Measurements from ENCODE around the gene POLD3. TPM values are rescaled to one million over a fixed set of nuclear protein-coding genes. Genes with fewer than 3 reads are reported as not detected.
"Not testable (repeated sequence)": the region's sequence is repeated elsewhere in the genome, so short reads cannot be mapped to it uniquely, and the experiment has no call there.

Gene POLD3
- total RNA-seq, 2 donors from 2014 or later: 9.3 to 13.8 TPM

DNA sequence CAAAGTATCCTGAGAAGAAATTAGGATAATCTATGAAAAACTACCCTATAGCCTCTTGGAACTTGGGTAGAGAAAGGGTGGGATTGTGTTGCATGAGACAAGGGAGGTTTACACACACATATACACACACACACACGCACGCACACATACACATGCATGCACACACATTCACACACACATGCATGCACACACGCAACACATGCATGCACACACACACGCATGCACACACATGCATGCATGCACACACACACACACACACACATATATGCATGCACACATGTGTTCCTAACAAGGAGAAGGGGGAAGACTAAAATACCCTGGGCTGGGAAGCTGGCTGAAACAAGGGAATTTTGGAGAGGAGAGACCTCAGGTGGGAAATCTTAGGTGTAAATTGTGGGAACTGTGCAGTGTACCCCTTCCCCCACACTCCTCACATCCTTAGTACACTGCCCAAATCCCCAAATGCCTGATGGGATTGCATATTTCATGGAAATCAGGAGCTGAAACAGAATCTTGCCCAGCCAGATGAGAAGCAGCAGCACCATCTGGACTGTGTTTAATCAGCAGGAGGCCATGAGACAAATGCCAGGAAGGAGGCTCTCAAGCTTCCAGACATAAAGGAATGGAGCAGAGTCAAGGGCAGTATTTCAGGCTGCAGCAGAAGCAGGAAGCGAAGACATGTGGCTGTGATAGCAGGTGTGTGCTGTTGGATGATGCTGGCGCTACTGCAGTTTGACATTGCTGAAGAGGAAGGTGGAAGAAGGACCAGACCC, 14.6 kb upstream of the POLD3 start:
- intact Hi-C loops (cut with DNase I): loop anchor here (10.0 kb wide), 1 partner anchor 323 kb away; no protein-coding TSS in a partner anchor
- 63 to 68% methylated on average over 6 of the region's 6 CpGs for WGBS, 2 donors
- no peaks in the 10 kb centered on the region for H3K27me3 ChIP-seq
- ATAC-seq: no peak
- H3K27ac ChIP-seq: peak overlapping the region in 2 of 4 donors; percentile 47 to 48
- DNase-seq: peak; percentile 25 to 64 (median 36)
- no peaks in the 10 kb centered on the region for H3K36me3 ChIP-seq (replicated peaks in 1 of 2; ENCODE audit: insufficient read depth in 1 of 2, low read depth in 2 of 2)
- H3K4me1 ChIP-seq: peaks cover 49% of the 10 kb centered on the region
- no peak overlapping the region for H3K4me3 ChIP-seq
- no peaks in the 10 kb centered on the region for H3K9me3 ChIP-seq
- TF ChIP-seq POLR2A (IDR thresholded peaks at IDR 0.05) (peak in 1 of 3 donors; percentile 22), CTCF (IDR thresholded peaks at IDR 0.05) (no peak)

DNA sequence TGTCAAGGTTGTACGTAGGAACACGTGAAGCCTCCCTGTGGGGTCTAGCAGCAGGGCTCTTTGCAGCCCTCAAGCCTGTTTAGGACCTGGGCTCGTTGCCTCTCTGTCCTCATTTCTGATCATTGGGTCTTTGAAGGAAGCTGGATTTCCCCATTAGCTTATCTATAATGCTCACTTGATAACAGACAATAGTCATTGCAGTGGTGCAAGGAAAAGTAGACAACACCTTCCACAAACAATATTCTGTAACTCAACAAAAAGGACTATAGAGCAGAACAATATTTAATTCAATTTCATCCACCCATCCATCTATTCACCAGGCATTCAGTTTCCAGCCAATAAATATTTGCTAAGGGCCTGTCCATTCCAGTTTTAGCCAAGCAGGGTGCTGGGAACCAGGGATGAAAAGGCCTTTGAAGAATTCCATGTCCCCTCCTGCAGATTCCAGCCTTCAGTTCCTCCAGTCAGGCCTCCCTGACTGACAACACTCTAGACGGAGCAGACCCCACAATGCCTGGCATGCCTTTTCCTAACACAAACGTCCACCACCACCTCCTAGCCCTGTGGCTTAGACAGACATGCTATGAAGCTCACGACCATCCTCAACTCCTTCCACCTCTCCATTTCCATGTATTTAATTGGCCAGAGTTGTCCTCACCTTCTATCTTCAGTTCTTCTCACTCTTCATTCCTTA, 12.7 kb upstream of the POLD3 start:
- TF ChIP-seq POLR2A (IDR thresholded peaks at IDR 0.05) (no peak), CTCF (IDR thresholded peaks at IDR 0.05) (no peak)
- peak overlapping the region in 1 of 4 donors; percentile 44 for H3K27ac ChIP-seq
- H3K4me1 ChIP-seq: peaks cover 64% of the 10 kb centered on the region
- intact Hi-C loops (cut with DNase I): loop anchor here (10.0 kb wide), 1 partner anchor 325 kb away; no protein-coding TSS in a partner anchor
- no peaks in the 10 kb centered on the region for H3K36me3 ChIP-seq (replicated peaks in 1 of 2; ENCODE audit: insufficient read depth in 1 of 2, low read depth in 2 of 2)
- H3K27me3 ChIP-seq: no peaks in the 10 kb centered on the region
- ATAC-seq (no peak), DNase-seq (no peak)
- no peak overlapping the region for H3K4me3 ChIP-seq
- no peaks in the 10 kb centered on the region for H3K9me3 ChIP-seq
- WGBS, 2 donors: 78% methylated on average over 6 of the region's 6 CpGs

- peak overlapping the region in 3 of 4 donors; percentile 72 to 87 (median 86) for H3K27ac ChIP-seq
- peak; percentile 79 to 96 (median 86) for DNase-seq
- H3K9me3 ChIP-seq: no peaks in the 10 kb centered on the region
- TF ChIP-seq CTCF (IDR thresholded peaks at IDR 0.05): no peak
- TF ChIP-seq POLR2A (IDR thresholded peaks at IDR 0.05): peak in 2 of 3 donors; percentile 63 to 64
- intact Hi-C loops (cut with DNase I): no loop called here
- no peak overlapping the region for H3K4me3 ChIP-seq
- WGBS, 2 donors: 20 to 24% methylated on average over 4 of the region's 4 CpGs
- peak; percentile 94 for ATAC-seq
- H3K36me3 ChIP-seq (replicated peaks in 1 of 2; ENCODE audit: insufficient read depth in 1 of 2, low read depth in 2 of 2): no peaks in the 10 kb centered on the region
- H3K4me1 ChIP-seq: peaks cover 80% of the 10 kb centered on the region
- no peaks in the 10 kb centered on the region for H3K27me3 ChIP-seq
Measured at GRCh38 chr11:74581954-74582547, 10.3 kb upstream of the POLD3 start.

DNA sequence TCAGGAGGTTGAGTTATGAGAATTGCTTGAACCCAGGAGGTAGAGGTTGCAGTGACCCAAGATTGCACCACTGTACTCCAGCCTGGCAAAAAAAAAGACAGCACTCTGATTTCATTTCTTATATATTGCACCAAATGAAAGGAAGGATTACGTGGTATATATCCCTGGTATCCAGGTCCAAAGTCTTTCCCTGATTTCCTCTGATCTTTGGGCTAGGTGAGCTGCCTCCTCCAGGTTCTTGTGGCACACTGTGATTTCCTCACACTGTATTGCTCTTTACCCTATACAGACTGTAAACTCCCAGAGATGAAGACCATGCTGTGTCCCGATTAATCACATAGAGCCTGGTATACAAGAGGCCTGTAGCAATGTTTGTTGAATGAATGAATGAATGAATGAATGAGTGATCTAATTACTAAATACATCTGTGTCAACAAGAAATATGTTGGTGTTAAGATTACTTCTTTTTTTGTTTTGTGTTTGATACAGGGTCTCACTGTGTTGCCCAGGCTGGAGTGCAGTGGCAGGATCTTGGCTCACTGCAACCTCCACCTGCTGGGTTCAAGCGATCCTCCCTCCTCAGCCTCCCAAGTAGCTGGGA, 9.3 kb upstream of the POLD3 start:
- no peaks in the 10 kb centered on the region for H3K9me3 ChIP-seq
- ATAC-seq (no peak), DNase-seq (no peak)
- TF ChIP-seq POLR2A (IDR thresholded peaks at IDR 0.05) (no peak), CTCF (IDR thresholded peaks at IDR 0.05) (no peak)
- H3K36me3 ChIP-seq (replicated peaks in 1 of 2; ENCODE audit: insufficient read depth in 1 of 2, low read depth in 2 of 2): no peaks in the 10 kb centered on the region
- no peak overlapping the region for H3K4me3 ChIP-seq
- WGBS, 2 donors: 65 to 67% methylated on average over 3 of the region's 3 CpGs
- intact Hi-C loops (cut with DNase I): no loop called here
- H3K4me1 ChIP-seq: peaks cover 80% of the 10 kb centered on the region
- H3K27me3 ChIP-seq: no peaks in the 10 kb centered on the region
- H3K27ac ChIP-seq: peak overlapping the region in 3 of 4 donors; percentile 72 to 87 (median 86)

DNA sequence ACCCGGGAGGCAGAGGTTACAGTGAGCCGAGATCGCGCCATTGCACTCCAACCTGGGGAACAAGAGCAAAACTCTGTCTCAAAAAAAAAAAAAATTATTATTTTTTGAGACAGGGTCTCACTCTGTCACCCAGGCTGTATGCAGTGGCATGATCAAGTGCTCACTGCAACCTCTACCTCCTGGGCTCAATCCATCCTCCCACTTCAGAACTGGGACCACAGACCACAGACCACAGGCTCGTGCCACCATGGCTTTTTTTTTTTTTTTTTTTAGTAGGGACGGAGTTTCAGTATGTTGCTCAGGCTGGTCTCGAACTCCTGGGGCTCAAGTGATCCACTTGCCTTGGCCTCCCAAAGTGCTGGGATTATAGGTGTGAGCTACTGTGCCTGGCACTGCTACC, 1.9 kb upstream of the POLD3 start:
- H3K36me3 ChIP-seq (replicated peaks in 1 of 2; ENCODE audit: insufficient read depth in 1 of 2, low read depth in 2 of 2); ATAC-seq; H3K4me3 ChIP-seq; H3K27ac ChIP-seq; H3K9me3 ChIP-seq; DNase-seq; intact Hi-C loops (cut with DNase I); H3K27me3 ChIP-seq: not testable (repeated sequence)
- 89 to 95% methylated on average over 7 of the region's 7 CpGs for WGBS, 2 donors
- peaks cover 44% of the 10 kb centered on the region for H3K4me1 ChIP-seq

Data from body of pancreas (tissue), 4 donors.